Upper lobe of left lung (tissue), 6 donors: Measurements from ENCODE around the gene GPR146. TPM values are rescaled to one million over a fixed set of nuclear protein-coding genes. Genes with fewer than 3 reads are reported as not detected.

ENCODE experiments used
- ATAC-seq, 2 donors: fragments of 200-7000 bp; cut with Tn5 transposase; one replicate each; pipeline ENCODE4 v1.9.1; 2022; ENCODE audit warnings: mild to moderate bottlenecking in 2 of 2, moderate library complexity in 2 of 2; ENCODE audit not compliant: low FRiP score in 2 of 2
- DNase-seq, 2 donors: peaks; one replicate each; pipeline ENCODE4 v3.0.0-alpha.2; 2019 to 2020
- H3K27ac ChIP-seq, 4 donors: fragments of 200-600 bp; sonication (generic); one replicate each; pipeline ENCODE4 v1.5.1; 2016 to 2019
- H3K27me3 ChIP-seq, 4 donors: fragments of 200-600 bp; sonication (generic); one replicate each; pipeline ENCODE4 v1.5.1; 2017 to 2019
- H3K36me3 ChIP-seq, 4 donors: fragments of 200-600 bp; sonication (generic); one replicate each; pipeline ENCODE4 v1.5.1; 2016 to 2019
- H3K4me1 ChIP-seq, 4 donors: fragments of 200-600 bp; sonication (generic); one replicate each; pipeline ENCODE4 v1.5.1; 2018 to 2019
- H3K4me3 ChIP-seq, 4 donors: fragments of 200-600 bp; sonication (generic); one replicate each; pipeline ENCODE4 v1.5.1; 2017 to 2019; ENCODE audit warnings: mild to moderate bottlenecking in 2 of 4, moderate library complexity in 1 of 4
- H3K9me3 ChIP-seq, 4 donors: fragments of 200-600 bp; sonication (generic); one replicate each; pipeline ENCODE4 v1.5.1; 2018 to 2019
- EP300 ChIP-seq, 4 donors: sonication (generic); formaldehyde crosslinking; IDR thresholded peaks; one replicate each; pipeline ENCODE4 v1.5.1; 2017; ENCODE audit warnings: antibody characterized with exemption in 4 of 4, control low read depth in 2 of 4
- POLR2A ChIP-seq, 4 donors: fragments of 450-650 bp; IDR thresholded peaks; one replicate each; pipeline ENCODE4 v1.5.1; 2016 to 2017; ENCODE audit warnings: antibody characterized with exemption in 4 of 4, mild to moderate bottlenecking in 2 of 4
- POLR2AphosphoS5 ChIP-seq, 2 donors: sonication (generic); formaldehyde crosslinking; IDR thresholded peaks; one replicate each; pipeline ENCODE4 v1.5.1; 2017; ENCODE audit warnings: antibody characterized with exemption in 2 of 2
- WGBS, 2 donors: methylation state at CpG; one replicate each; pipeline ENCODE4 v1.1.5; 2017 to 2018; 5-methylcytosine and 5-hydroxymethylcytosine counted together
- total RNA-seq, 6 donors: library from RNA; depleted of rRNA in 4 of 6; stranded (reverse); fragments of >200 nt in 4 of 6; gene quantifications; one replicate each; pipeline versions ENCODE4 v1.1.0 to v1.2.1, GENCODE V29; 2016 to 2021
- TF ChIP-seq, protein P1 (sequence below), 6 experiments: fragments of 450-650 bp in 4 of 6; fragments of 200-600 bp in 2 of 6; sonication (generic) in 2 of 6; IDR thresholded peaks; one replicate each; pipeline ENCODE4 v1.5.1; 2016 to 2019; ENCODE audit warnings: antibody characterized with exemption in 6 of 6
- donor health status: DM: no; HTN: no; CAD: no; lungs with moderate emphysema.
- donor health status: DM: no; HTN: yes; CAD: no; lungs with severe emphysema.

The GPR146 gene
- total RNA-seq, 6 donors from 2014 or later = 11.2 to 32.8 (median 28.9) TPM

DNA sequence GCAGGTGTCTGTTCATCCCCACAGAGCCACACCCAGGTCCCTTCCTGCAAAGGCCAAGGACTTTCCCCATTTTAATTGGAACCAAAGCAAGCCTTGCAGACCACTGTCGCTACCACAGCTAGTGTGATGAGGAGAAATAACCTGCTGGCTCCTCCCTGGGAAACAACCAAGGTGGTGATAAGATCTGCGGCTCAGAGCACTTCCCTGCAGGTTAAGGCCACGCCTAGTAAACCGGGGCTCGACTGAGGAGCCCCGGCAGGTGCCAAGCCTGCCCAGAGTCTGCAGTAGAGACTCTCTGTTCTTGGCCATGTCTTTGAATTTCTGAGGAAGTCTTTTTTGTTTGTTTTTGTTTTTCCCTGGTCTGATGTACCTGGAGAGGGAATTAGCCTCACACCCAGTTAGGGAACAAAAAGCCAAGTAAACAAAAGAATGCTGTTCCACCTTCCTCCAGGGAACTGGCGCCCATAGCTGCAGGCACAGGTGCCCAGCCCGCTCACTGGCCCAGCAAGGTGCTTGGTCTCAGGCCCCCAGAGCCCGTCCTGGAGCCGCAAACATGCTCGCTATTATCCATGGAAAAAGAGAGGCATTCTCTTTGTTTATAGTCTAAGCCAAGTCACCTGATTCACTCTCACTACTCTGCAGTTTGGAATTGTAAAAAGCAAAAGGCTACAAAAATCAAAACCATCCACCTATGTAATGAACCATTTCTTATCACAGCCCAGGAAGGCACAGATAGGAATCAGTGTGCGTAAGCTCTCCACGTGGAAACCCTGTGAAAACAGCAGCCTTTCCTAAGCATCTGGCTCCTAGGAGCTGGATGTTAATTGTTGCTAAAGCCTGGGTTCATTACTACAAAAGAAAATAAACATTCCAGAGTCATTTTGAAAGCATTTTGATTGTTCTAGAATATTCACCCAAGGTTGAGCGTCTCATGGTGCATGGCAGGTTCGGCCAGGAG lies 2.7 kb downstream of the GPR146 start:
- WGBS, 2 donors = 60 to 62% methylated on average over 15 of the region's 15 CpGs
- Histone ChIP-seq H3K4me1 (peaks cover 81 to 92% (median 85%) of the 10 kb centered on the region in 4 donors), H3K27ac (peak overlapping the region in 3 of 4 donors; percentile 26 to 94 (median 37)), H3K4me3 (no peak overlapping the region), H3K36me3 (no peaks in the 10 kb centered on the region), H3K9me3 (no peaks in the 10 kb centered on the region), H3K27me3 (no peaks in the 10 kb centered on the region)
- DNase-seq = no peak
- no peak for TF ChIP-seq POLR2A (IDR thresholded peaks at IDR 0.05)
- TF ChIP-seq EP300 (IDR thresholded peaks at IDR 0.05) = no peak
- TF ChIP-seq, protein P1, sequence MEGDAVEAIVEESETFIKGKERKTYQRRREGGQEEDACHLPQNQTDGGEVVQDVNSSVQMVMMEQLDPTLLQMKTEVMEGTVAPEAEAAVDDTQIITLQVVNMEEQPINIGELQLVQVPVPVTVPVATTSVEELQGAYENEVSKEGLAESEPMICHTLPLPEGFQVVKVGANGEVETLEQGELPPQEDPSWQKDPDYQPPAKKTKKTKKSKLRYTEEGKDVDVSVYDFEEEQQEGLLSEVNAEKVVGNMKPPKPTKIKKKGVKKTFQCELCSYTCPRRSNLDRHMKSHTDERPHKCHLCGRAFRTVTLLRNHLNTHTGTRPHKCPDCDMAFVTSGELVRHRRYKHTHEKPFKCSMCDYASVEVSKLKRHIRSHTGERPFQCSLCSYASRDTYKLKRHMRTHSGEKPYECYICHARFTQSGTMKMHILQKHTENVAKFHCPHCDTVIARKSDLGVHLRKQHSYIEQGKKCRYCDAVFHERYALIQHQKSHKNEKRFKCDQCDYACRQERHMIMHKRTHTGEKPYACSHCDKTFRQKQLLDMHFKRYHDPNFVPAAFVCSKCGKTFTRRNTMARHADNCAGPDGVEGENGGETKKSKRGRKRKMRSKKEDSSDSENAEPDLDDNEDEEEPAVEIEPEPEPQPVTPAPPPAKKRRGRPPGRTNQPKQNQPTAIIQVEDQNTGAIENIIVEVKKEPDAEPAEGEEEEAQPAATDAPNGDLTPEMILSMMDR (IDR thresholded peaks at IDR 0.05) = no peak
- TF ChIP-seq POLR2AphosphoS5 (IDR thresholded peaks at IDR 0.05) = no peak
- no peak for ATAC-seq

DNA sequence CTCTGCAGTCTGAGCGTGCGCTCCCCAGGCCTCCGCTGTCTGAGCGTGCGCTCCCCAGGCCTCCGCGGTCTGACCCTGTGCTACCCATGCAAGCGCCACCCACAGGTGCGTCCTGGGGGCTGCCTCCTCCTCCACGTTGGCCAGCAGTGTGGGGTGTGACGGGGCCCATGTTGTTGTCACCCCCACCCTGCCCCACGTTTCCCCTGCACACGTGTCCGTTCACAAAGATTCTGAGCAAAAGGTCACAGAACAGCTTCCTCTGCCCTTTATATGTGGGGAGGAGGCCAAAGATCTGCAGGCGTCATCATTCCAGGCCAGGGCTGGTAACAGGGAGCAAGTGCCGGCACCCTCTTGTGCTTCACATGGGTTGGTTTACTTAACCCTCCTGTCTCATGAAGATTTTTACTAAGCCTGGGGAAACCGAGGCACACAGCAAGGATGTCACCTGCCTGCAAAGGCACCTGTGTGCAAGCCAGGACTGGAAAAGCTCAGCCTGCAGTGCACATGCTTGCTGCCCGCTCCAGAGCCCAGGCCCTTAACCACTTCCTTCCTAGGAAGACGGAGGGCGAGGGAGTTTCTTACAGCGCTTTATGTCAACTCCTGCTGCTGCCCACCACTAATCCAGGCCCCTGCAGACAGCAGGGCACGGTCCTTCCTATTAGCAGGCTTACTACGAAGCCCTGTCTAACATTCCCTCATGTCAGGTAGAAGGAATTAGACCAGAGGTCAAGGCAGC lies 4.8 kb downstream of the GPR146 start:
- H3K9me3 ChIP-seq = no peaks in the 10 kb centered on the region
- TF ChIP-seq POLR2AphosphoS5 (IDR thresholded peaks at IDR 0.05) = no peak
- TF ChIP-seq, protein P1 (IDR thresholded peaks at IDR 0.05) = no peak
- no peak for TF ChIP-seq EP300 (IDR thresholded peaks at IDR 0.05)
- no peak for TF ChIP-seq POLR2A (IDR thresholded peaks at IDR 0.05)
- no peak for ATAC-seq
- peaks cover 80 to 92% (median 82%) of the 10 kb centered on the region in 4 donors for H3K4me1 ChIP-seq
- DNase-seq = peak in 1 of 2 donors; percentile 67
- 58 to 59% methylated on average over 8 to 23 of the region's 23 CpGs for WGBS, 2 donors
- H3K27ac ChIP-seq = peak overlapping the region; percentile 31 to 94 (median 35)
- no peak overlapping the region for H3K4me3 ChIP-seq
- no peaks in the 10 kb centered on the region for H3K36me3 ChIP-seq
- H3K27me3 ChIP-seq = no peaks in the 10 kb centered on the region

DNA sequence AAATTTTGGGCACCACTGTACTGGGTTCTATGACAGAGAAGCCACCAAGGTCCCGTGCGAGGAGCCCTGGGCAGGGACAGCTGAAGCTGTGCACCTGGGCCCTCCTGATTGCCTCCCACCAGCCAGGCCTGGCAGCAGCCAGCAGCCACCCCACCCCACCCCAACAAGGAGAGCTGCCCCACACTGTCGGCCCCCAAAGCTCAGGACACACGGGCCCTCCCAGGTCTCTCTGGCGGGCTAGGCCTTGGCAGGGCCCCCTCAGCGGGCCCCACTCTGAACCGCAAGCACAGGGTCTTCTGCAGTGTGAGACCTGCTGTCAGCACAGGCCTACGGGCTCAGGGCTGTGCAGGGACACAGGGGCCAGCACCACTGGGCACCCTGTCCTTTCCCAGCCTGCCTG lies 5.5 kb downstream of the GPR146 start:
- no peaks in the 10 kb centered on the region for H3K9me3 ChIP-seq
- DNase-seq = peak in 1 of 2 donors; percentile 57
- no peak for ATAC-seq
- H3K27ac ChIP-seq = peak overlapping the region in 3 of 4 donors; percentile 31 to 94 (median 37)
- TF ChIP-seq, protein P1 (IDR thresholded peaks at IDR 0.05) = no peak
- TF ChIP-seq POLR2A (IDR thresholded peaks at IDR 0.05) = no peak
- TF ChIP-seq POLR2AphosphoS5 (IDR thresholded peaks at IDR 0.05) = no peak
- TF ChIP-seq EP300 (IDR thresholded peaks at IDR 0.05) = no peak
- peaks cover 85 to 94% (median 89%) of the 10 kb centered on the region in 4 donors for H3K4me1 ChIP-seq
- no peak overlapping the region for H3K4me3 ChIP-seq
- WGBS, 2 donors = 63% methylated on average over 8 of the region's 8 CpGs; no CpG with 5 or more reads in 1 of the 2 donors
- H3K27me3 ChIP-seq = no peaks in the 10 kb centered on the region
- no peaks in the 10 kb centered on the region for H3K36me3 ChIP-seq

DNA sequence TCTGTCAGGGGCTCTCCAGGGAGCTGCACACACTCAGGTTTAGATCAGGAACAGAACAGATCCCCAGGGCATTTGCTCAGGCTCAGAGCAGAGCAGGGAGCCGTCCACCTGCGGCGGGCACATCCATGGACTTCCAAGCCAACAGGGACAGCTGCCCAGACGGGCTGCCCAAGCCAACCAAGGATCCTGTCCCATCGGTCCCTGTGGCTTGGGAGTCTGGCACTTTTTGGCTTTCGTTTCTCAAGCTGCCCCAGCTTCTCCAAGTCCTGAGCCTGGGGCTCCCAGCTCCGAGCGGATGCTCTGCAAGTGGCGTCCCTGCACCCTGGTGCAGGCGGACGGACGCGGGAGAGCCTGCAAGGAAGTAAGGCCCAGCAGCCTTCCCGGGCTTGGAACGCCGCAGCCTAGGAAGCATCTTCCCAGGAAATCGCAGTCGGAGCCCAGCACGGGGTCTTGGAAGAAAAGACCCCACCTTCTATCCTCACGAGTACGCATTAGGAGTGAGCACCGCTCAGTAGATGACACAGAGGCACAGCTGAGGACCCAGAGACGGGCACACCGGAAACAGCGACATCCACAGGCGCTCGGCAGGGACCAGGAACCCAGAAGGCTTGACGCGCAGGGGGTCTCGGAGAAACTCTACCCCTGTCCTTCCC lies 6.0 kb downstream of the GPR146 start:
- 94 to 95% methylated on average over 20 to 26 of the region's 30 CpGs for WGBS, 2 donors
- Histone ChIP-seq H3K4me3 (no peak overlapping the region), H3K36me3 (no peaks in the 10 kb centered on the region), H3K27me3 (no peaks in the 10 kb centered on the region), H3K4me1 (peaks cover 84 to 94% (median 89%) of the 10 kb centered on the region in 4 donors), H3K27ac (peak overlapping the region; percentile 31 to 94 (median 88)), H3K9me3 (no peaks in the 10 kb centered on the region)
- peak in 1 of 2 donors; percentile 55 for DNase-seq
- no peak for TF ChIP-seq POLR2AphosphoS5 (IDR thresholded peaks at IDR 0.05)
- TF ChIP-seq POLR2A (IDR thresholded peaks at IDR 0.05) = no peak
- TF ChIP-seq, protein P1 (IDR thresholded peaks at IDR 0.05) = no peak
- no peak for TF ChIP-seq EP300 (IDR thresholded peaks at IDR 0.05)
- no peak for ATAC-seq
